OCI-LY1 (cell line): ENCODE results near the gene PRKACA.

Experiments used
- CTCF ChIP-seq: fragments of 200-600 bp; sonication (generic), shearing (Covaris generic); IDR thresholded peaks from 2 replicates; pipeline ENCODE4 v1.5.1; 2017; ENCODE audit warnings: mild to moderate bottlenecking, antibody characterized with exemption, low read length, moderate library complexity, mixed read lengths
- EZH2 ChIP-seq: fragments of 200-600 bp; sonication (generic), shearing (Covaris generic); IDR thresholded peaks from 2 replicates; pipeline ENCODE4 v1.8.0; 2017; ENCODE audit warnings: borderline replicate concordance, mixed run types, mild to moderate bottlenecking, antibody characterized with exemption, low read length, moderate library complexity, mixed read lengths

- TF ChIP-seq CTCF (no peak), EZH2 (no peak)
Observed at GRCh38 chr19:14073925-14074838, 43.4 kb downstream of the PRKACA start.
